Ovary (tissue), 9 donors: Measurements from ENCODE around the gene EEF1AKMT3. TPM values are rescaled to one million over a fixed set of nuclear protein-coding genes. Genes with fewer than 3 reads are reported as not detected.
A peak's percentile ranks its signal among the peaks of the same experiment; 100 is the strongest.

Experiments used
- DNase-seq, 5 donors: peaks; one replicate each; pipeline ENCODE4 v3.0.0-alpha.2; 2019 to 2020
- H3K27ac ChIP-seq, 2 donors: fragments of 200-600 bp; one replicate each; pipeline versions ENCODE4 v1.5.1 to v1.8.0; 2019 to 2022
- H3K27me3 ChIP-seq: fragments of 200-600 bp; one replicate; pipeline ENCODE4 v1.8.0; 2022
- H3K36me3 ChIP-seq: fragments of 200-600 bp; sonication (generic); one replicate; pipeline ENCODE4 v1.5.1; 2019
- H3K4me1 ChIP-seq: one replicate; pipeline ENCODE4 v1.8.1; 2013; ENCODE audit warnings: mild to moderate bottlenecking, moderate library complexity; ENCODE audit not compliant: insufficient read depth
- H3K4me3 ChIP-seq: fragments of 200-600 bp; sonication (generic); one replicate; pipeline ENCODE4 v1.5.1; 2017
- H3K9me3 ChIP-seq, 2 donors: fragments of 200-600 bp in 1 of 2; sonication (generic) in 1 of 2; one replicate each; pipeline versions ENCODE4 v1.5.1 to v1.8.1; 2013 to 2019; ENCODE audit warnings: mild to moderate bottlenecking in 1 of 2, moderate library complexity in 1 of 2
- CTCF ChIP-seq, 3 donors: fragments of 450-650 bp in 2 of 3; fragments of 200-600 bp in 1 of 3; IDR thresholded peaks; one replicate each; pipeline versions ENCODE4 v1.5.1 to v1.8.0; 2016 to 2022; ENCODE audit warnings: antibody characterized with exemption in 3 of 3, mild to moderate bottlenecking in 1 of 3
- EP300 ChIP-seq: sonication (generic); formaldehyde crosslinking; IDR thresholded peaks from one replicate; pipeline ENCODE4 v1.6.1; 2017; ENCODE audit warnings: antibody characterized with exemption
- POLR2A ChIP-seq: fragments of 450-650 bp; IDR thresholded peaks from one replicate; pipeline ENCODE4 v1.6.1; 2017; ENCODE audit warnings: antibody characterized with exemption, mild to moderate bottlenecking, moderate library complexity
- WGBS, 3 donors: extraction: QIAGEN DNeasy Blood & Tissue Kit in 1 of 3; methylation state at CpG; one replicate each; pipeline versions ENCODE4 v1.1.5 to v1.1.7; 2013 to 2017; 5-methylcytosine and 5-hydroxymethylcytosine counted together
- intact Hi-C, 4 donors: fragments of 100-400 bp; cut with DNase I; formaldehyde crosslinking; loops; one replicate each; pipeline versions ENCODE4 v1.11.0 to v1.15.1; 2022 to 2023
- polyA plus RNA-seq, 2 donors: library from polyadenylated mRNA; stranded (reverse); fragments of 200-250 nt in 1 of 2; fragments of 350-450 nt in 1 of 2; fragmentation: Illumina TruSeq in 1 of 2; extraction: RNeasy Lipid Tissue Mini Kit (QIAGEN cat#74804) in 1 of 2; gene quantifications; one replicate each; pipeline ENCODE4 v1.2.3, GENCODE V29; 2013 to 2014
- total RNA-seq, 7 donors: library from RNA; depleted of rRNA in 2 of 7; stranded (reverse); fragments of >200 nt in 2 of 7; fragmentation: NEBNext Ultra II Directional in 3 of 7; extraction: Animal tissue kit (Norgen Biotek cat#: 25700) in 3 of 7; gene quantifications; one replicate each; pipeline versions ENCODE4 v1.1.0 to v1.2.4, GENCODE V29; 2016 to 2023
- donor health status: DM: no; HTN: no; CAD: no; lungs with moderate emphysema.
- donor health status: DM: no; HTN: no; CAD: no.
- donor health status: Bipolar disorder and iron deficiency.
- donor health status: DM: yes; HTN: yes; CAD: no.
- donor health status: DM: no; HTN: no; CAD: no.
- donor health status: DM: yes; HTN: yes; CAD: no.

The EEF1AKMT3 gene
- total and polyA plus RNA-seq, 9 donors = 10.4 to 18.0 (median 15.0) TPM

GRCh38 chr12:57765698-57766463, 6.5 kb upstream of the EEF1AKMT3 start:
- 2 to 4% (median 2%) methylated on average over 20 to 40 of the region's 40 CpGs for WGBS, 3 donors
- Histone ChIP-seq H3K27me3 (no peaks in the 10 kb centered on the region), H3K4me1 (peaks cover 12% of the 10 kb centered on the region), H3K4me3 (peak overlapping the region; percentile 2), H3K36me3 (no peaks in the 10 kb centered on the region), H3K9me3 (no peaks in the 10 kb centered on the region), H3K27ac (no peak overlapping the region)
- intact Hi-C loops = no loop called here
- no peak for DNase-seq
- TF ChIP-seq CTCF (IDR thresholded peaks at IDR 0.05) = no peak
- no peak for TF ChIP-seq EP300

- H3K9me3 ChIP-seq = no peaks in the 10 kb centered on the region
- H3K36me3 ChIP-seq = no peaks in the 10 kb centered on the region
- H3K4me1 ChIP-seq = peaks cover 14% of the 10 kb centered on the region
- peak within 1 kb of the TSS; percentile 2 for H3K4me3 ChIP-seq
- intact Hi-C loops = no loop called here
- DNase-seq = peak in 3 of 5 donors; percentile 59 to 68 (median 67)
- H3K27ac ChIP-seq = no peak within 1 kb of the TSS
- WGBS, 3 donors = 3% methylated on average over 32 to 38 of the region's 38 CpGs
- TF ChIP-seq CTCF (IDR thresholded peaks at IDR 0.05) = no peak
- TF ChIP-seq EP300 = no peak
- TF ChIP-seq POLR2A = no peak
- H3K27me3 ChIP-seq = no peaks in the 10 kb centered on the region
Measured at GRCh38 chr12:57766464-57767304, 5.7 kb upstream of the EEF1AKMT3 start, which contains the start of gene CYP27B1. Gene CYP27B1, minus strand, starts transcription at chr12:57767078. Its CDS starts 37 bp downstream, at chr12:57767041.

- Histone ChIP-seq H3K36me3 (no peaks in the 10 kb centered on the region), H3K27me3 (no peaks in the 10 kb centered on the region), H3K4me3 (no peak overlapping the region), H3K27ac (no peak overlapping the region), H3K9me3 (no peaks in the 10 kb centered on the region), H3K4me1 (peaks cover 14% of the 10 kb centered on the region)
- no peak for TF ChIP-seq CTCF (IDR thresholded peaks at IDR 0.05)
- no peak for TF ChIP-seq POLR2A
- no peak for TF ChIP-seq EP300
- no peak for DNase-seq
- intact Hi-C loops = no loop called here
Measured at GRCh38 chr12:57767305-57767698, 5.1 kb upstream of the EEF1AKMT3 start.

- intact Hi-C loops = no loop called here
- no peak for DNase-seq
- 83 to 88% (median 87%) methylated on average over 3 of the region's 3 CpGs for WGBS, 3 donors
- no peaks in the 10 kb centered on the region for H3K27me3 ChIP-seq
- no peaks in the 10 kb centered on the region for H3K36me3 ChIP-seq
- TF ChIP-seq POLR2A = no peak
- no peak for TF ChIP-seq EP300
- TF ChIP-seq CTCF (IDR thresholded peaks at IDR 0.05) = no peak
- peaks cover 14% of the 10 kb centered on the region for H3K4me1 ChIP-seq
- H3K4me3 ChIP-seq = no peak overlapping the region
- H3K9me3 ChIP-seq = no peaks in the 10 kb centered on the region
- H3K27ac ChIP-seq = no peak overlapping the region
Measured at GRCh38 chr12:57767876-57768275, 4.5 kb upstream of the EEF1AKMT3 start.
